IPS-15b (cell line): ENCODE measurements around the gene HEMK1.

Experiments
- H3K27me3 ChIP-seq: one replicate; pipeline ENCODE4 v1.6.1; 2013; ENCODE audit warnings: low read length; ENCODE audit not compliant: control insufficient read depth, insufficient read depth
- H3K36me3 ChIP-seq: one replicate; pipeline ENCODE4 v1.6.1; 2013; ENCODE audit warnings: low read length; ENCODE audit not compliant: control insufficient read depth, insufficient read depth
- H3K4me1 ChIP-seq: one replicate; pipeline ENCODE4 v1.6.1; 2013; ENCODE audit warnings: mild to moderate bottlenecking, low read length; ENCODE audit not compliant: control insufficient read depth, insufficient read depth
- H3K4me3 ChIP-seq: one replicate; pipeline ENCODE4 v1.5.1; 2013; ENCODE audit warnings: low read depth, low read length
- H3K9ac ChIP-seq: one replicate; pipeline ENCODE4 v1.6.1; 2013; ENCODE audit warnings: low read depth, mild to moderate bottlenecking, low read length
- H3K9me3 ChIP-seq: one replicate; pipeline ENCODE4 v1.6.1; 2013; ENCODE audit warnings: mild to moderate bottlenecking, low read length; ENCODE audit not compliant: control insufficient read depth, insufficient read depth

Gene HEMK1

DNA sequence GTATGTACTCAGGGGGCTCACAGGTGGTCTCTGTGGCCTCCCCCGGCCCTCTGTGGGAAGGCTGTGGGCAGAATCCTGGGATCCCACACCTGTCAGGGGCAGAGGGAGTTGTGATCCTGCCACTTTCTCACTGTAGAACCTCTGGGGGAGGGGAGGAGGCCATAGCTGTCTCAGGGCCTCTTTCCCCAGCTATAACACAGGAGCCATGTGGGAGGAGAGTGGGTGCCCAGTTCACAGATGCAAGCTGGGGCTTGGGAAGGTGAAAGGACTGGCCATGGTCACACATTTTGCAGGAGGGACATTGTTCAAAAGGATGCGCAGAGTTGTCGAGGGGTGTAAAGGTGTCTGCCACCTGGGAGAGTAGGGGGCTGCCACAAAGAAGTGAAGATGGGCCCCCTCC, 59.3 kb downstream of the HEMK1 start:
- H3K4me3 ChIP-seq: no peak overlapping the region
- peaks cover 19% of the 10 kb centered on the region for H3K4me1 ChIP-seq
- no peaks in the 10 kb centered on the region for H3K27me3 ChIP-seq
- no peaks in the 10 kb centered on the region for H3K9me3 ChIP-seq
- no peak overlapping the region for H3K9ac ChIP-seq
- H3K36me3 ChIP-seq: no peaks in the 10 kb centered on the region

- H3K4me1 ChIP-seq: peaks cover 10% of the 10 kb centered on the region
- H3K9me3 ChIP-seq: no peaks in the 10 kb centered on the region
- no peak overlapping the region for H3K4me3 ChIP-seq
- no peaks in the 10 kb centered on the region for H3K36me3 ChIP-seq
- no peak overlapping the region for H3K9ac ChIP-seq
- H3K27me3 ChIP-seq: no peaks in the 10 kb centered on the region
Measured at GRCh38 chr3:50630394-50630793, 61.1 kb downstream of the HEMK1 start.

- Histone ChIP-seq H3K4me1 (peaks cover 7% of the 10 kb centered on the region), H3K36me3 (no peaks in the 10 kb centered on the region), H3K9ac (no peak overlapping the region), H3K4me3 (no peak overlapping the region), H3K9me3 (no peaks in the 10 kb centered on the region), H3K27me3 (no peaks in the 10 kb centered on the region)
Measured at GRCh38 chr3:50630877-50631276, 61.6 kb downstream of the HEMK1 start.

DNA sequence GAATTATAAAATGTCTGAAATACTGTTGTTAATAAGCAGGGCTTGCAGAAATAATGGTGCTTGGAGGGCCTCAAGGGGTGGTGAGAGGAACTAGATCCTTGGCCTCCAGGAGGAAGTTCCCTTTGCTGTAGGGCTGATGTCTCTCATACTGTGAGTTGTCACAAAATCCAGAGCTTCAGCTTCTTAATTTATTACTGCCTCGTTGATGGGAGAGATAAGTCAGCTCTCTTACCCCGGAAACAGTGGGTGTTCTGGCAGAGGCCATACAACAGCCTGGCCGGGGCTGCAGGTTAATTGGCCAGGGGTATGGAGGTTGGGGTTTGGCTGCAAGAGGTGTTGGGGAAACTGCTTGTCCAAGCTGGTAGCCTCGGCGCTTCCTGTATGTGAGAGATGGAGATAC, 63.1 kb downstream of the HEMK1 start:
- H3K9ac ChIP-seq: no peak overlapping the region

GRCh38 chr3:50633230-50633790, 64.0 kb downstream of the HEMK1 start:
- Histone ChIP-seq H3K4me1 (peaks cover 3% of the 10 kb centered on the region), H3K4me3 (no peak overlapping the region), H3K9ac (no peak overlapping the region), H3K9me3 (no peaks in the 10 kb centered on the region), H3K27me3 (no peaks in the 10 kb centered on the region), H3K36me3 (no peaks in the 10 kb centered on the region)

More for the DNA sequence above, 63.1 kb downstream of the HEMK1 start:
- no peaks in the 10 kb centered on the region for H3K27me3 ChIP-seq
- no peaks in the 10 kb centered on the region for H3K9me3 ChIP-seq
- no peak overlapping the region for H3K4me3 ChIP-seq
- H3K36me3 ChIP-seq: no peaks in the 10 kb centered on the region
- H3K4me1 ChIP-seq: peaks cover 7% of the 10 kb centered on the region

- Histone ChIP-seq H3K27me3 (no peaks in the 10 kb centered on the region), H3K9ac (no peak overlapping the region), H3K4me3 (no peak overlapping the region), H3K36me3 (no peaks in the 10 kb centered on the region), H3K4me1 (peaks cover 5% of the 10 kb centered on the region), H3K9me3 (no peaks in the 10 kb centered on the region)
Measured at GRCh38 chr3:50635066-50635465, 65.7 kb downstream of the HEMK1 start.

GRCh38 chr3:50637011-50637410, 67.7 kb downstream of the HEMK1 start:
- Histone ChIP-seq H3K4me3 (no peak overlapping the region), H3K4me1 (peaks cover 7% of the 10 kb centered on the region), H3K9ac (no peak overlapping the region), H3K9me3 (no peaks in the 10 kb centered on the region), H3K36me3 (no peaks in the 10 kb centered on the region), H3K27me3 (no peaks in the 10 kb centered on the region)

DNA sequence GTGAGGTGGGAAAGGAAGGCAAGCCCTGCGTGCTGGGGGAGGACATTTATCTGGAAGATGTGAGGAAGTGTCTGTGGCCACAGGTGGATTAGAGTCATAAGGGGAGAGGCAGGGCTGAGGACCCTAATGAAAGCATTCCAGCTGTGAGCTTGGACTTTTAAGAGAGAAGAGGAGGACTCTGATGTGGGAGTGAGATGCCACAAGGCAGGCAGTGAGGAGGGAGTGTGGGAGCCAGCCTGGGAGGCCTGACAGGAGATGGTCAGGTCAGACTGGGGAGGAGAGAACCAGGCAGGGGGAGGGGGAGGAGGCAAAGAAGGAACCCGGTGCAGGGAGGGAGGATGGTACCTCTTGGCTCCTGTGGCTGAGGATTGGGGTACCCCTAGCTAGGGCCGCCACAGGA, 68.6 kb downstream of the HEMK1 start:
- no peaks in the 10 kb centered on the region for H3K36me3 ChIP-seq
- H3K9me3 ChIP-seq: no peaks in the 10 kb centered on the region
- H3K4me3 ChIP-seq: no peak overlapping the region
- H3K4me1 ChIP-seq: peaks cover 9% of the 10 kb centered on the region
- H3K27me3 ChIP-seq: no peaks in the 10 kb centered on the region
- H3K9ac ChIP-seq: no peak overlapping the region

DNA sequence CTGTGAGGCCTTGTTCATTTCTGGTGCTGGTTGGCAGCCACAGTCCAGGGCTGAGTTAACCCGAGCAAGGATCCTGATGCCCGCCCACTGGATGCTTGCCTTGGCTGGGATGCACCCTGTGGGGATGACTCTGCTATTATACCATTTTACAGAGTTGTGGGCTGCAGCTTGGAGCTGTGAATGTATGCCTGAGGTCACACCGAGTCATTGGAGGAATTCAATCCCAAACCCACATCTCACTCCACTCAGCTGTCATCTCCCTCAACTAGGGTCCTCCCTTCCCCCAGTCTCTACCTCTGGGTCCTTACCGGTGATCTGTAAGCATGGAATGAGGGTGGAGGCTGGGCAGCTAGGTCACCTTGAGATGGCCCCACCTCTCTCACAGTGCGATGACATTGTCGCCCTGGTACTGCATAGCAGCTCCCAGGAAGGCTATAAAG, 69.8 kb downstream of the HEMK1 start:
- Histone ChIP-seq H3K4me3 (no peak overlapping the region), H3K36me3 (no peaks in the 10 kb centered on the region)

GRCh38 chr3:50642382-50642781, 73.1 kb downstream of the HEMK1 start:
- Histone ChIP-seq H3K9me3 (no peaks in the 10 kb centered on the region), H3K36me3 (peaks cover 13% of the 10 kb centered on the region), H3K9ac (no peak overlapping the region), H3K27me3 (no peaks in the 10 kb centered on the region), H3K4me1 (peaks cover 6% of the 10 kb centered on the region), H3K4me3 (no peak overlapping the region)

More for the DNA sequence above, 69.8 kb downstream of the HEMK1 start:
- Histone ChIP-seq H3K9me3 (no peaks in the 10 kb centered on the region), H3K27me3 (no peaks in the 10 kb centered on the region), H3K4me1 (peaks cover 9% of the 10 kb centered on the region), H3K9ac (no peak overlapping the region)

DNA sequence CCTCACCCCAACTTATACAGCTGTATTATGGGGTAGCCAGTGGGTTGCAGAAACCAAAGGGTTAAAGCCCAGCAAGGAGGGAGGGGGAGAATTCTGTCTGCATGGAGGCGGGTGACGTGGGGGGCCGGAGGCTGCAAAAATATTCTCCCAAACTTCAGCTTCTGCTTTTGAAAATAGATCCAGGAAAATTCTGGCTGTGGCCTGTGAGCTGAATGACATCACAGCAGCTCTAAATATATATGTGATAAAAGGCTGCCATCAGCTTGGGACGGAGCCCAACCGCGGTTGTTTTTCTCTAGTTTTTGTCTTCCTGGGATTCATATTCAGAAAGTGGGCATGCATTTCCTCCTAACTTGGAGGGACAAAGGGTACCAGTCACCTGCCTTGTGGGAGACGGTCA, 75.2 kb downstream of the HEMK1 start:
- H3K27me3 ChIP-seq: no peaks in the 10 kb centered on the region
- peaks cover 17% of the 10 kb centered on the region for H3K36me3 ChIP-seq
- no peaks in the 10 kb centered on the region for H3K9me3 ChIP-seq
- H3K4me3 ChIP-seq: no peak overlapping the region
- H3K4me1 ChIP-seq: peaks cover 5% of the 10 kb centered on the region
- H3K9ac ChIP-seq: no peak overlapping the region

GRCh38 chr3:50645378-50645777, 76.1 kb downstream of the HEMK1 start:
- H3K9me3 ChIP-seq: no peaks in the 10 kb centered on the region
- peaks cover 8% of the 10 kb centered on the region for H3K4me1 ChIP-seq

More at GRCh38 chr3:50645378-50645777, 76.1 kb downstream of the HEMK1 start:
- H3K36me3 ChIP-seq: peaks cover 17% of the 10 kb centered on the region
- H3K27me3 ChIP-seq: no peaks in the 10 kb centered on the region
- H3K9ac ChIP-seq: no peak overlapping the region
- H3K4me3 ChIP-seq: no peak overlapping the region
